Esophagus (tissue), 2 donors: ENCODE data around the gene BTBD9. TPM values are rescaled to one million over a fixed set of nuclear protein-coding genes. Genes with fewer than 3 reads are reported as not detected.

Experiments used
- H3K27ac ChIP-seq, 2 donors: one replicate each; pipeline ENCODE4 v1.5.1; 2013; ENCODE audit warnings: low read depth in 2 of 2, mild to moderate bottlenecking in 2 of 2, inconsistent platforms in 1 of 2, low read length in 1 of 2, moderate library complexity in 1 of 2
- H3K27me3 ChIP-seq, 2 donors: one replicate each; pipeline ENCODE4 v1.6.1; 2013; ENCODE audit warnings: low read length in 2 of 2, control low read depth in 1 of 2, mild to moderate bottlenecking in 1 of 2; ENCODE audit not compliant: insufficient read depth in 2 of 2, control insufficient read depth in 1 of 2
- H3K36me3 ChIP-seq, 2 donors: one replicate each; pipeline ENCODE4 v1.6.1; 2013; ENCODE audit warnings: low read length in 1 of 2; ENCODE audit not compliant: control insufficient read depth in 2 of 2, insufficient read depth in 2 of 2
- H3K4me1 ChIP-seq, 2 donors: one replicate each; pipeline ENCODE4 v1.6.1; 2013; ENCODE audit warnings: low read length in 1 of 2; ENCODE audit not compliant: control insufficient read depth in 2 of 2, insufficient read depth in 2 of 2
- H3K4me3 ChIP-seq, 2 donors: one replicate each; pipeline ENCODE4 v1.5.1; 2013; ENCODE audit warnings: low read length in 2 of 2, mild to moderate bottlenecking in 2 of 2, low read depth in 1 of 2, moderate library complexity in 1 of 2
- H3K9me3 ChIP-seq, 2 donors: one replicate each; pipeline ENCODE4 v1.6.1; 2013; ENCODE audit warnings: mild to moderate bottlenecking in 2 of 2, low read depth in 1 of 2, low read length in 1 of 2, moderate library complexity in 1 of 2; ENCODE audit not compliant: control insufficient read depth in 2 of 2, insufficient read depth in 1 of 2
- WGBS, 2 donors: extraction: QIAGEN DNeasy Blood & Tissue Kit; methylation state at CpG; one replicate each; pipeline ENCODE4 v1.1.7; 2013; 5-methylcytosine and 5-hydroxymethylcytosine counted together
- polyA plus RNA-seq, 2 donors: library from polyadenylated mRNA; stranded (reverse); fragments of 200-250 nt; gene quantifications; one replicate each; pipeline ENCODE4 v1.2.3, GENCODE V29; 2013
- donor health status: healthy with polysubstance abuse.
- donor health status: Bipolar disorder and iron deficiency.

BTBD9 gene
- polyA plus RNA-seq, 2 donors: 3.2 to 3.8 TPM

DNA sequence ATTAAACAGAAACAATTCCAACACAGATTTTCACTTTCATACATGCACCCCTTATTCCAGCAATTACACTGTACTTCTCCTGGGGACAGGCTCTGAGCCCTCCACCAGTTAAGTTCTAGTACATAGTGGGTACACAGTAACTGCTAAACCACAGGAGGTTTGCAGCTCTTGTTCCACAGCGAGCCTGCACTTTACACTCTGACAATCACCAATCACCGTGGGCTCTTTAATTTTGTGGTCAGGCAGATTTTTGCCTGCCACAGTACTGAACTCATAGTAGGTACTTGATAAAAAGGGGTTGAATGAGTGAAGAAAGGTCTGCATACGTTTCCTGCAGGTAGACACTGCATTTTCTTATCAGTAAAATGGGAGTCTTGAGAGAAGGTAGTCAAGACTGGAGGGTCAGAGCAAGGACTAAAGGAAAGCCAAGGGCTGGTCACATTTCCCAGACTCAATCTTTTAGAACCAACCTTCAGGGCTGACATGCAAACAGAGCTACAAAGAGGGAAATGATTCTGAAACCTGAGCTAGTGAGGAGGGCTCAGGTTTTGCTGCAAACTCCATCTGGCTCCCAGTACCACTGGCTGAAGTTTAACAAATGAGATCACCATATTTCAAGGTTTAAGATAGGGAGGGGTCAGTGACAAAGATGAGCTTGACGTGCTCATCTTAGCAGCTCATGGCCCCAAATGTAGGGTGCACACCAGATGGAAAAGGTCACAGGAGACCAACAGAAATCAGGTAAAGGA is 404.6 kb downstream of the BTBD9 start:
- no peaks in the 10 kb centered on the region for H3K27me3 ChIP-seq
- no peaks in the 10 kb centered on the region for H3K9me3 ChIP-seq
- no peak overlapping the region for H3K27ac ChIP-seq
- no peak overlapping the region for H3K4me3 ChIP-seq
- no peaks in the 10 kb centered on the region for H3K36me3 ChIP-seq
- 83 to 86% methylated on average over 4 of the region's 4 CpGs for WGBS, 2 donors
- H3K4me1 ChIP-seq: no peaks in the 10 kb centered on the region

DNA sequence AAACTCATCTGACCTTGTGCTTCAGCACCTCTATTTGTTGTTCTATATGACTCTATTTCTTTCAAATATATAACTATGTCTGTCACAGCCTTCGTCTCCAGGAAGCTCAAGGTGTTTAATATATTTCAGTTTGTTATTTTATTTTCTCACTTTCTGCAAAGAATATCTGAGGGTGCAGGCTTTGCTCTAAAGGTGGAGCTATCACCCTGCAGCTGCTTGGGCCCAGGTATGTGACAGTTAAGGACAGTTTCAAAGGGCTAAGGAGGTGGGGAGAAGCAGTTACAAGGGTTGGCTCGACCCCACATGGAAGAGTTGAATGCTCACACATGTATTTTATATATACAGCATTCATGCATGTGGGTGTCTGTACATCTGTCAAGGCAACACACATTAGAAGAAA is 405.6 kb downstream of the BTBD9 start:
- 61 to 71% methylated on average over 2 of the region's 2 CpGs for WGBS, 2 donors

DNA sequence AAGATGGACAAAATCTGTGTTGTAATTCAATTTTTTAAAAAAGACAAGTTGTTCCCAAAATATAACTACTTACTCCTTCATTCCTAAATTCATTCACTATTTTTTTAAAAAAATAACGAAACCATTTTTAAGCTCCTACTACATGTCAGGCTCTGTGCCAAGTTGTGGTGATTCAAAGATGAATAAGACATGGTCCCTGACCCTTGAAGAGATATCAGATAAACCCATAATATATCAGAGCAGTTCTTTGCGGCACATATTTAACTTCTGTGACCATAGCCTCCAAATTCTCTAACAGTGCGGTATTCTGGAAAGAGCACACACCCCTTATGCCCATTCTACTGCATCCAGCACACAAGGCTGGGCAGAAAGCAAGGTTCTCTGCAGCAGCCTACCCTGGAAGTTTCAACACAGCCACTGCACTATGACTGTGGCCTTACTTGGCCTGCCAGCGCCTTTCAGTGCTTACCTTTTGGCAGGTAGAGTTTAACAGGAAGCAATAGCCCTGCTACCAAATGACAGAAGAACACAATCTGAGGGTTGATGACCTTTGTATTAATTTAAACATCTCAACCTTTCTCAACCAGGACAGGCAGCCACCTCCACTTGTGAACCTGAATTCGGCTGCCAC is 406.5 kb downstream of the BTBD9 start:
- WGBS, 2 donors: 91% methylated on average over 5 of the region's 5 CpGs
- no peak overlapping the region for H3K27ac ChIP-seq

More for the DNA sequence above, 405.6 kb downstream of the BTBD9 start:
- H3K27ac ChIP-seq: no peak overlapping the region
- H3K4me3 ChIP-seq: no peak overlapping the region
- H3K27me3 ChIP-seq: no peaks in the 10 kb centered on the region
- no peaks in the 10 kb centered on the region for H3K9me3 ChIP-seq
- H3K4me1 ChIP-seq: no peaks in the 10 kb centered on the region
- no peaks in the 10 kb centered on the region for H3K36me3 ChIP-seq

DNA sequence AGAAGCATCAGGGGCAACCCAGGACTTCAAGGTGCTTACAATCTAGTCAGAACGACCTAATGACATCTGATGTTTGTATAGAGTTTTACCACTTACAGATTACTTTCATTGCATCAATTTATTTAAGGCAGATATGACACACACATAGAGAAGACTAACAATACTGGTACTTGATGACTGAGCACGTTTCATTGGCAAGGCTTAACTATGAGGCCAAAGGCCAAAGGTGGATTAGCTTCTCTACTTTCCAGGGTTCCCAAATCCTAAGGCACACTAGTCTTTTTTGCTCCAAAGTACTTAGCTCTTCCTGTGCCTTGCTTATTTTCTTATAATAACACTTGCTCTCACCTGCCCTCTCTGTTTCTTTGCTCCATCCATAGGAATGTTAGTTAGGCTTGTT is 414.0 kb downstream of the BTBD9 start:
- no peaks in the 10 kb centered on the region for H3K36me3 ChIP-seq
- no peak overlapping the region for H3K4me3 ChIP-seq
- 20 to 25% methylated on average over 2 of the region's 2 CpGs for WGBS, 2 donors
- H3K27ac ChIP-seq: no peak overlapping the region
- no peaks in the 10 kb centered on the region for H3K4me1 ChIP-seq
- no peaks in the 10 kb centered on the region for H3K27me3 ChIP-seq
- H3K9me3 ChIP-seq: no peaks in the 10 kb centered on the region

More for the DNA sequence above, 406.5 kb downstream of the BTBD9 start:
- H3K36me3 ChIP-seq: no peaks in the 10 kb centered on the region
- no peaks in the 10 kb centered on the region for H3K4me1 ChIP-seq
- H3K9me3 ChIP-seq: no peaks in the 10 kb centered on the region
- no peak overlapping the region for H3K4me3 ChIP-seq
- H3K27me3 ChIP-seq: no peaks in the 10 kb centered on the region

DNA sequence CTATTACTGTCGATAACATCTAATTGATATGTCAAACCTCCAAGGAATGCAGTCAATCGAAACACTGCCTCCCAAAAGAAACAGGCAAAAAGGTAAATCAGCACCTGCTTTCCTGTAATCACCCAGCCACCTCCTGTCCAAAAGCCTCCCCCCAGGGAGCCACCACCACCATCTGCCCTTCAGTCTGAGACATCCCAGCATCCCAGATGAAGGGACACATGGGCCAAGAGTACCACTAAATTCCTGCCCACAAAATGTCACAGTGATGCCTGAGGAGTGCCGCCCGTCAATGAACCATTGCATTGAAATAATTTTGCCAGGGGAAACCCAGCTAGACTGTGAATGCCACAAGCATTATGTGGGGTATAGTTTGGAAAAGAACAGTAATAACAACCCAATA is 418.5 kb downstream of the BTBD9 start:
- no peaks in the 10 kb centered on the region for H3K36me3 ChIP-seq
- H3K9me3 ChIP-seq: no peaks in the 10 kb centered on the region
- no peak overlapping the region for H3K4me3 ChIP-seq
- peaks cover 0 to 6% of the 10 kb centered on the region in 2 donors for H3K4me1 ChIP-seq
- 91 to 95% methylated on average over 4 of the region's 4 CpGs for WGBS, 2 donors
- H3K27me3 ChIP-seq: no peaks in the 10 kb centered on the region
- H3K27ac ChIP-seq: no peak overlapping the region

DNA sequence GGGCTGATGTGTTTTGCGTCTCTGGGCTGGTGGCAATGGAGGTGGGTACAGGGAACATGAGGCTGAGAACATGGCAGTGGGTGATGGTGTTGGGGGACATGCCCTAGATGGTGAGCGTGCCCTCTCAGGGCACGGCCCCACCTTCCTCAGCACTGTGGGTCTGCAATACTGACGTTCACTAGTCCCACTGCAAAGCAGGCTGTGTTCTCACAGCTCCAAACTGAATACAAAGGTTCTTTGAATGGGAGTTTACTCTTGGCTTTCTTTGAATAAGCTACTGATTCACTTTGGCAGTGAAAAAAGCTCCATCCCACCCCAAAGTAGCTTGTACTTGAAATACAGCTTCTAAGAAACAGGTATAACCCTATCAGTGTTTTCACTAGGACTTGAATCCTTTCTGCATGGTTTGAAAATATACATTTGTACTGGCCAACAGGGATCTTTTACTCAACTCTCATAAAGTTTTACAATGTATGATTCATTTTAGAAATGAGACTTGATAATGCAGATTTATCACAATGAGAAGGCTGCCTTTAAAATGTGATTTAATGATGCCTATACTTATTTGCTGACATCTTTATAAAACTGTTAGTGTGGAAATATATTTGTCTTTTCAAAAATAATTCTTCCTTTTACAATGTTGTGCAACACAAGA is 419.5 kb downstream of the BTBD9 start:
- WGBS, 2 donors: 78 to 86% methylated on average over 4 of the region's 4 CpGs
- Histone ChIP-seq H3K36me3 (no peaks in the 10 kb centered on the region), H3K9me3 (no peaks in the 10 kb centered on the region), H3K4me3 (no peak overlapping the region), H3K4me1 (peaks cover 0 to 6% of the 10 kb centered on the region in 2 donors), H3K27ac (no peak overlapping the region), H3K27me3 (no peaks in the 10 kb centered on the region)

DNA sequence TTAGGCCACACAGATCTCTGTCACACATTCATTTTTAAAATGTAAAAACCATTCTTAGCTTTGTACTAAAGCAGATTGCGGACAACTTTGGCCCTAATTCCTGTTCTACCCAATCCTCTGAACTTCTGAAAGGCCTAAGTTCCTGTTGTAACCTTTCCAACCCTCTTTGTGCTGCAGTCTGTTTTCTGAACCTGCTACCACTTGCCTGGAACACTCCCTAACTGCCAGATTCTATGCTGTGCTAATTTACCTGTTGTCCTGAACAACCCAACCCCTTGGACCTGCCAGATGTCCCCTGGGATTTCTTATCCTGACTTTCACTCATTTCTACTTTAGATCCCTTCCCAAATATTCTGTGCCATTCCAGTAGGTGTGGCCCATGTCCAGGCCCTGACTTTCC is 421.5 kb downstream of the BTBD9 start:
- peak overlapping the region; percentile 65 to 76 for H3K27ac ChIP-seq
- H3K27me3 ChIP-seq: no peaks in the 10 kb centered on the region
- WGBS, 2 donors: 58 to 79% methylated on average over 1 of the region's 1 CpG
- H3K9me3 ChIP-seq: no peaks in the 10 kb centered on the region
- H3K4me1 ChIP-seq: peaks cover 0 to 6% of the 10 kb centered on the region in 2 donors
- H3K36me3 ChIP-seq: no peaks in the 10 kb centered on the region
- no peak overlapping the region for H3K4me3 ChIP-seq

DNA sequence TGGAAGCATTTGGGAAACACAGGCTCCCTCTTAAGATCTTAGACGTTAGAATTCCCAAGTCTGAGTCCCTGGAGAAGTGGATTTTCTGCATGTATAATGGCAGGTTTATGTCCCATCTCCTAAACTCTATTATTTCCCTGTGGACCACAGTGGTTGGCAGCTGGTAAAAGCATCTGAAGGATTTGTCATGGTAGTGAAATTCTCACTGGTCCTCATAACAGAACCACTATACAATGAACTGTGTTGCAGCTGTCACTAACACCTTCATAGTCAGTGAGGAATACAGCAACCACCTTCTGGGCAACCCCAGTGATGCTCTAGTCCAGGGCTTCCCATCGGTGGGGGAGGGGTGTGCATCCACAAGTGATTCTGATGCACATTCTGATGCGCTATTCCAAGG is 423.3 kb downstream of the BTBD9 start:
- H3K9me3 ChIP-seq: no peaks in the 10 kb centered on the region
- no peak overlapping the region for H3K27ac ChIP-seq
- no peaks in the 10 kb centered on the region for H3K27me3 ChIP-seq
- no peaks in the 10 kb centered on the region for H3K36me3 ChIP-seq
- H3K4me1 ChIP-seq: peaks cover 8 to 9% of the 10 kb centered on the region in 2 donors
- WGBS, 2 donors: 92 to 93% methylated on average over 3 of the region's 3 CpGs
- no peak overlapping the region for H3K4me3 ChIP-seq

DNA sequence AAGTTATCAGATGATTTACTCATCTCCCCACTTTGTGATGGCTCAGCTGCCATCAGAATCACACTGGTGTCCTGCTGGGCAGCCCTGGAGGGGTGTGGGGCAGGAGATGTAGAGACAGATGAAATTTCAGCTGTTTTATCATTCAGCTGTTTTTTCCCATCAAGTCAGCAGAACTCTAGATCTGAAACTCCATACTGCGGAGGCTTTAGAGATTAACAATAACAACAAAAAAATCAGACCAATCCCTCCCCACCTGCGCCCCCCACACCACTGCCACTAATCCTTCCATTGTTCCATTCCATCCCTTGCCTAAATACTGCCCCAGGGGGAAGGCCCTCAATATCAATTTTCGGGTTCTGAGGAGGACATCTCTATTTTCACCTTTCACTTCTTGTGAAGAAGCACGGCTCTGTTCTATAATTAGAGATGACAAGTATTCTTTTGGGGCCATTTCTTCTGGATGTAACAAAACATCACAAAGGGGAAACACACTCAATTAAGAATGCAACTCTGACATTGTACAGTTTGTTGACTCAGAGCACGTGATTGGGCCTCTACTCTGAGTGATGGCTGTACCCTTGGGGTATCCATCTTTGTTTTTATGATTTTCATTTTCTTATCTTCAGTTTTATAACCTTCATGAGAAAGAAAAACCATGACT is 423.9 kb downstream of the BTBD9 start:
- Histone ChIP-seq H3K27me3 (no peaks in the 10 kb centered on the region), H3K4me3 (no peak overlapping the region), H3K4me1 (peaks cover 8 to 9% of the 10 kb centered on the region in 2 donors), H3K27ac (no peak overlapping the region), H3K9me3 (no peaks in the 10 kb centered on the region), H3K36me3 (no peaks in the 10 kb centered on the region)
- 88 to 92% methylated on average over 5 of the region's 5 CpGs for WGBS, 2 donors
